ENCODE results near the gene PRICKLE3. TPM values are rescaled to one million over a fixed set of nuclear protein-coding genes. Genes with fewer than 3 reads are reported as not detected.

PRICKLE3 gene
- total RNA-seq, 4 donors from 2014 or later, result 6.2 to 15.9 (median 9.6) TPM

DNA sequence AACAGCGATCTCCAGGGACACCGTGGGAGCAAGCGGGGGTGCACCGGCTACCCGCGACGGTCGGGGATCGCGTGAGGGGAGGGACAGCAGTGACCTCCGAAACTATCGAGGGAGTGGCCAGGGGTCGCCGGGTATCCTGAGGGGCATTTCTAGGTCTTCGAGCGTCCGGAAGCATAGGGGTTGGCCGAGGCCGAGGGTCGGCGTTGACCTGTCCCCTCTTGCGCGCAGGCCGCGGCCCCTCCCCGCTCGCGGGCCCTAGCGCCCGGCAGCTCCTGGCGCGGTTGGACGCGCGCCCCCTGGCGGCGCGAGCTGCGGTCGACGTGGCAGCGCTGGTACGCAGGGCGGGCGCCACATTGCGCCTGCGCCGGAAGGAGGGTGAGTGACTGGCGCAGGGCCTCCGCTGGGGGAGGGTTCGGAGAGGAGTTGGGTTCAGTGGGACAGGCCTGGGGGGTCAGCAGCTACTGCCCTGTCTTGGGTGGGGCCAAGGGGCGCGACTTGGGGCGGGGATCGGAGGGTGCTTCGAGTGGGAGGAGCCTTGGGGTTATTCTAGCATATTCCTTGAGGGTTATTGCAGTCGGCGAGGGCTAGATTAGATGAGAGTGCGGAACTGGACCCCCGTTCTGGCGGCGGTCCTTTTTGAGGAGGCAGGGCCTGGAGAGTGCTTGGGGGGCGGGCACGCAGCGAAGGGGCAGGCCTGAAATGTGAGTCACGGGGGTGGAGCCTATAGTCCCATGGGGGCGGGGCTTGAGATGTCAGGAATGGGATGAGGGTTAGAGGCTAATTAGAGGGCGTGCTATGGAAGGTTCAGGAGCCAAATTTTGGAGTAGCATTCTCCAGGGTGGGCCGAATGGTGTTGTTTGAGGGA, 22.4 kb downstream of the PRICKLE3 start:
- peak overlapping the region; percentile 8 to 48 for H3K4me3 ChIP-seq
- no peaks in the 10 kb centered on the region for H3K27me3 ChIP-seq
- H3K4me1 ChIP-seq, result peaks cover 0 to 34% (median 0%) of the 10 kb centered on the region in 3 donors
- no peaks in the 10 kb centered on the region for H3K36me3 ChIP-seq
- ATAC-seq, result peak; percentile 80
- 20 to 30% methylated on average over 2 to 11 of the region's 69 CpGs for WGBS, 2 donors (ENCODE audit: low coverage in 1 of 2)
- H3K9me3 ChIP-seq, result no peaks in the 10 kb centered on the region
- peak; percentile 12 for TF ChIP-seq POLR2AphosphoS5 (IDR thresholded peaks at IDR 0.05)
- TF ChIP-seq POLR2A (IDR thresholded peaks at IDR 0.05), result peak; percentile 56 to 69
- no peak for TF ChIP-seq EP300 (IDR thresholded peaks at IDR 0.05)
- TF ChIP-seq, protein P1, sequence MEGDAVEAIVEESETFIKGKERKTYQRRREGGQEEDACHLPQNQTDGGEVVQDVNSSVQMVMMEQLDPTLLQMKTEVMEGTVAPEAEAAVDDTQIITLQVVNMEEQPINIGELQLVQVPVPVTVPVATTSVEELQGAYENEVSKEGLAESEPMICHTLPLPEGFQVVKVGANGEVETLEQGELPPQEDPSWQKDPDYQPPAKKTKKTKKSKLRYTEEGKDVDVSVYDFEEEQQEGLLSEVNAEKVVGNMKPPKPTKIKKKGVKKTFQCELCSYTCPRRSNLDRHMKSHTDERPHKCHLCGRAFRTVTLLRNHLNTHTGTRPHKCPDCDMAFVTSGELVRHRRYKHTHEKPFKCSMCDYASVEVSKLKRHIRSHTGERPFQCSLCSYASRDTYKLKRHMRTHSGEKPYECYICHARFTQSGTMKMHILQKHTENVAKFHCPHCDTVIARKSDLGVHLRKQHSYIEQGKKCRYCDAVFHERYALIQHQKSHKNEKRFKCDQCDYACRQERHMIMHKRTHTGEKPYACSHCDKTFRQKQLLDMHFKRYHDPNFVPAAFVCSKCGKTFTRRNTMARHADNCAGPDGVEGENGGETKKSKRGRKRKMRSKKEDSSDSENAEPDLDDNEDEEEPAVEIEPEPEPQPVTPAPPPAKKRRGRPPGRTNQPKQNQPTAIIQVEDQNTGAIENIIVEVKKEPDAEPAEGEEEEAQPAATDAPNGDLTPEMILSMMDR (IDR thresholded peaks at IDR 0.05), result peak; percentile 57 to 92 (median 88)
- peak overlapping the region; percentile 89 to 96 (median 93) for H3K27ac ChIP-seq

DNA sequence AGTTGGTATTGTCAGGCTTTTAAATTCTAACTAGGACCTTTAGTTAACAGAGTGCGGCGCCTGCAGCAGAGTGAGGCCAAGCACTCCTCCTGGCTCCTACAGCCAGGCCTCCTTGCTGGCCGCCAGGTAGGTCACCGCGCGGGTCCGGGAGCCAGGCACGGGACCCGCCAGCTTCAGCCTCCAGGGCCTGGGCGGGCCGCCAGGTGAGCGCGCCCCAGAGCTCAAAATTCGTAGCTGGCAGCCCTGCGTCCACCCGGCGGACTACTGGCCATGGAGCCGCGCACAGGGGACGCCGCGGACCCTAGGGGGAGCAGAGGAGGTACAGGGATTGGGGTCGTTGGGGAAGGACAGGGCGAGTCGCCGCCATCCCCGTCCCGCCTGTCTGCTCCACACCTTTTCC, 23.6 kb downstream of the PRICKLE3 start, which contains the start of gene MAGIX:
Gene MAGIX, plus strand, starts transcription at position 139 of the 400 bp plus-strand sequence. Its CDS starts 132 bp downstream, at position 271.
- Histone ChIP-seq H3K4me1 (peaks cover 0 to 26% (median 0%) of the 10 kb centered on the region in 3 donors), H3K9me3 (no peaks in the 10 kb centered on the region), H3K27me3 (no peaks in the 10 kb centered on the region), H3K36me3 (no peaks in the 10 kb centered on the region), H3K27ac (peak within 1 kb of the TSS; percentile 89 to 96 (median 93)), H3K4me3 (peak within 1 kb of the TSS; percentile 8 to 48)
- no CpG with 5 or more reads among the region's 28 CpGs for WGBS, 2 donors (ENCODE audit: low coverage in 1 of 2)
- ATAC-seq, result no peak
- TF ChIP-seq EP300 (IDR thresholded peaks at IDR 0.05) (no peak), POLR2AphosphoS5 (IDR thresholded peaks at IDR 0.05) (no peak), POLR2A (IDR thresholded peaks at IDR 0.05) (no peak)
- TF ChIP-seq, protein P1 (IDR thresholded peaks at IDR 0.05), result no peak

DNA sequence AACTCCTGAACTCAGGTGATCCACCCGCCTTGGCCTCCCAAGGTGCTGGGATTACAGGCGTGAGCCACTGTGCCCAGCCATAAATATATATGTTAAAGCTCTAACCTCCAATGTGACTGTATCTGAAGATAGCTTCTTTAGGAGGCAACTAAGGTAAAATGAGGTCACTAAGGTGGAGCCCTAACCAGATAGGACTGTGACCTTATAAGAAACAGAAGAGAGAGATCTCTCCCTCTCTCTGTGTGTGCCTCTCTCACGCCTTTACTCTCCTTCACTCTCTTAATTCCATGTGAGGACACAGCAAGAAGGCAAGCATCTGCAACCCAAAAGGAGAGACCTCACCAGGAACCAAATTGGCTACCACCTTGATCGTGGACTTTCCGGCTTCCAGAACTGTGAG, 24.5 kb downstream of the PRICKLE3 start:
- Histone ChIP-seq H3K27me3 (no peaks in the 10 kb centered on the region), H3K27ac (no peak overlapping the region), H3K4me3 (no peak overlapping the region), H3K9me3 (no peaks in the 10 kb centered on the region), H3K36me3 (no peaks in the 10 kb centered on the region), H3K4me1 (peaks cover 0 to 25% (median 0%) of the 10 kb centered on the region in 3 donors)
- TF ChIP-seq, protein P1 (IDR thresholded peaks at IDR 0.05), result no peak
- TF ChIP-seq POLR2AphosphoS5 (IDR thresholded peaks at IDR 0.05), result no peak
- TF ChIP-seq POLR2A (IDR thresholded peaks at IDR 0.05), result no peak
- no peak for TF ChIP-seq EP300 (IDR thresholded peaks at IDR 0.05)
- WGBS, 2 donors (ENCODE audit: low coverage in 1 of 2), result 86 to 89% methylated on average over 1 to 4 of the region's 5 CpGs
- ATAC-seq, result no peak

DNA sequence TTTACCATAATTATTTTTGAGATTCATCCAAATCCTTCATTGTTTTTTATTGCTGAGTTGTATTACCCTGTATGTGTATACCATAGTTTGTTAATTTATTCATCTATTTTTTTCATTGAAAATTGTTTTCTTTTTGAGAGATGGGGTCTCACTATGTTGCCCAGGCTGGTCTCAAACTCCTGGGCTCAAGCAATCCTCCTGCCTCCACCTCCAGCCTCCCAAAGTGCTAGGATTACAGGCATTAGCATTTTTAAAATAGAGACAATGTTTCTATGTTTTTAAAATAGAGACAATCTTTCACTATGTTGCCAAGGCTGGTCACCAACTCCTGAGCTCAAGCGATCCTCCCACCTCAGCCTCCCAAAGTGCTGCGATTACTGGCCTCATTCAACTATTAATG, 25.3 kb downstream of the PRICKLE3 start:
- ATAC-seq, result no peak
- Histone ChIP-seq H3K36me3 (no peaks in the 10 kb centered on the region), H3K27me3 (no peaks in the 10 kb centered on the region), H3K27ac (no peak overlapping the region), H3K4me3 (no peak overlapping the region), H3K9me3 (no peaks in the 10 kb centered on the region), H3K4me1 (peaks cover 0 to 26% (median 0%) of the 10 kb centered on the region in 3 donors)
- TF ChIP-seq POLR2AphosphoS5 (IDR thresholded peaks at IDR 0.05), result no peak
- TF ChIP-seq, protein P1 (IDR thresholded peaks at IDR 0.05), result no peak
- TF ChIP-seq EP300 (IDR thresholded peaks at IDR 0.05), result no peak
- no peak for TF ChIP-seq POLR2A (IDR thresholded peaks at IDR 0.05)
- WGBS, 2 donors (ENCODE audit: low coverage in 1 of 2), result 100% methylated on average over 2 of the region's 2 CpGs; no CpG with 5 or more reads in 1 of the 2 donors

Data from gastroesophageal sphincter (tissue), 4 donors.